Spinal cord (tissue), 10 donors: ENCODE measurements around the gene GGT1. TPM values are rescaled to one million over a fixed set of nuclear protein-coding genes. Genes with fewer than 3 reads are reported as not detected.

Experiments used
- DNase-seq, 6 donors: peaks; one replicate each; pipeline versions ENCODE4 v3.0.0 to v3.0.0-alpha.2; 2013 to 2015; ENCODE audit warnings: low spot score in 6 of 6, low read depth in 4 of 6
- H3K27ac ChIP-seq: one replicate; pipeline ENCODE4 v1.5.1; 2013; ENCODE audit warnings: low read depth, low read length, control low read depth
- H3K27me3 ChIP-seq: one replicate; pipeline ENCODE4 v1.6.1; 2013; ENCODE audit warnings: low read length; ENCODE audit not compliant: control insufficient read depth, insufficient read depth
- H3K36me3 ChIP-seq: one replicate; pipeline ENCODE4 v1.6.1; 2013; ENCODE audit warnings: low read length; ENCODE audit not compliant: control insufficient read depth, insufficient read depth
- H3K4me1 ChIP-seq: one replicate; pipeline ENCODE4 v1.6.1; 2013; ENCODE audit warnings: low read length; ENCODE audit not compliant: control insufficient read depth, insufficient read depth
- H3K4me3 ChIP-seq: one replicate; pipeline ENCODE4 v1.5.1; 2013; ENCODE audit warnings: low read depth, low read length, control low read depth
- H3K9me3 ChIP-seq: one replicate; pipeline ENCODE4 v1.6.1; 2013; ENCODE audit warnings: low read length; ENCODE audit not compliant: control insufficient read depth, insufficient read depth
- WGBS: methylation state at CpG from one replicate; pipeline ENCODE4 v1.1.5; 2013; ENCODE audit warnings: missing lambda C conversion rate; ENCODE audit not compliant: insufficient coverage; 5-methylcytosine and 5-hydroxymethylcytosine counted together
- polyA plus RNA-seq, 2 donors: library from polyadenylated mRNA; unstranded; fragments of 120-200 nt; gene quantifications; one replicate each; pipeline ENCODE4 v1.2.1, GENCODE V29; 2013; ENCODE audit not compliant: insufficient read length in 2 of 2
- total RNA-seq, 2 donors: library from RNA; depleted of rRNA in 1 of 2; stranded (reverse); fragments of 120-200 nt in 1 of 2; fragments of >200 nt in 1 of 2; gene quantifications; one replicate each; pipeline versions ENCODE4 v1.2.3 to v1.2.4, GENCODE V29; 2013 to 2014
- donor health status: healthy.

GGT1 gene
- total and polyA plus RNA-seq, 4 donors: 2.3 to 7.3 (median 4.8) TPM

- H3K27ac ChIP-seq: peak overlapping the region; percentile 17
- DNase-seq: no peak
Measured at GRCh38 chr22:24584166-24584790, 18.7 kb upstream of the GGT1 start.

GRCh38 chr22:24584871-24585411 lies 18.1 kb upstream of the GGT1 start:
- H3K4me1 ChIP-seq: peaks cover 48% of the 10 kb centered on the region
- DNase-seq: no peak
- no peaks in the 10 kb centered on the region for H3K27me3 ChIP-seq
- no peaks in the 10 kb centered on the region for H3K9me3 ChIP-seq
- H3K4me3 ChIP-seq: no peak overlapping the region
- H3K27ac ChIP-seq: no peak overlapping the region
- WGBS: 72% methylated on average over 8 of the region's 10 CpGs
- H3K36me3 ChIP-seq: peaks cover 58% of the 10 kb centered on the region

More at GRCh38 chr22:24584166-24584790, 18.7 kb upstream of the GGT1 start:
- Histone ChIP-seq H3K36me3 (peaks cover 52% of the 10 kb centered on the region), H3K4me1 (peaks cover 41% of the 10 kb centered on the region), H3K27me3 (no peaks in the 10 kb centered on the region), H3K9me3 (no peaks in the 10 kb centered on the region), H3K4me3 (no peak overlapping the region)
- WGBS: 74% methylated on average over 3 of the region's 5 CpGs

- H3K4me3 ChIP-seq: no peak overlapping the region
- 98% methylated on average over 3 of the region's 3 CpGs for WGBS
- DNase-seq: no peak
- peaks cover 52% of the 10 kb centered on the region for H3K4me1 ChIP-seq
- H3K27me3 ChIP-seq: no peaks in the 10 kb centered on the region
- peaks cover 60% of the 10 kb centered on the region for H3K36me3 ChIP-seq
- no peaks in the 10 kb centered on the region for H3K9me3 ChIP-seq
- no peak overlapping the region for H3K27ac ChIP-seq
Measured at GRCh38 chr22:24585461-24585860, 17.5 kb upstream of the GGT1 start.

- Histone ChIP-seq H3K4me3 (no peak overlapping the region), H3K27ac (no peak overlapping the region), H3K36me3 (peaks cover 65% of the 10 kb centered on the region), H3K27me3 (no peaks in the 10 kb centered on the region), H3K9me3 (no peaks in the 10 kb centered on the region), H3K4me1 (peaks cover 57% of the 10 kb centered on the region)
- WGBS: 94% methylated on average over 24 of the region's 24 CpGs
- DNase-seq: no peak
Measured at GRCh38 chr22:24585927-24586546, 17.0 kb upstream of the GGT1 start.

- no peak overlapping the region for H3K27ac ChIP-seq
- no peaks in the 10 kb centered on the region for H3K9me3 ChIP-seq
- no peak overlapping the region for H3K4me3 ChIP-seq
- WGBS: 93% methylated on average over 2 of the region's 5 CpGs
- DNase-seq: no peak
- H3K36me3 ChIP-seq: peaks cover 69% of the 10 kb centered on the region
- no peaks in the 10 kb centered on the region for H3K27me3 ChIP-seq
- H3K4me1 ChIP-seq: peaks cover 69% of the 10 kb centered on the region
Measured at GRCh38 chr22:24587251-24587650, 15.7 kb upstream of the GGT1 start.

GRCh38 chr22:24587948-24588347 lies 15.0 kb upstream of the GGT1 start:
- Histone ChIP-seq H3K4me3 (no peak overlapping the region), H3K27me3 (no peaks in the 10 kb centered on the region), H3K27ac (peak overlapping the region; percentile 92), H3K4me1 (peaks cover 71% of the 10 kb centered on the region), H3K9me3 (no peaks in the 10 kb centered on the region), H3K36me3 (peaks cover 69% of the 10 kb centered on the region)
- no peak for DNase-seq
- 62% methylated on average over 8 of the region's 8 CpGs for WGBS

- H3K27me3 ChIP-seq: no peaks in the 10 kb centered on the region
- H3K27ac ChIP-seq: peak overlapping the region; percentile 92
- no peak overlapping the region for H3K4me3 ChIP-seq
- DNase-seq: peak in 5 of 6 donors; percentile 49 to 93 (median 80)
- peaks cover 67% of the 10 kb centered on the region for H3K36me3 ChIP-seq
- WGBS: 29% methylated on average over 12 of the region's 13 CpGs
- no peaks in the 10 kb centered on the region for H3K9me3 ChIP-seq
- peaks cover 71% of the 10 kb centered on the region for H3K4me1 ChIP-seq
Measured at GRCh38 chr22:24588381-24588756, 14.6 kb upstream of the GGT1 start.

- no peak overlapping the region for H3K4me3 ChIP-seq
- H3K27me3 ChIP-seq: no peaks in the 10 kb centered on the region
- H3K4me1 ChIP-seq: peaks cover 71% of the 10 kb centered on the region
- no peaks in the 10 kb centered on the region for H3K9me3 ChIP-seq
- H3K36me3 ChIP-seq: peaks cover 65% of the 10 kb centered on the region
- peak overlapping the region; percentile 92 for H3K27ac ChIP-seq
- 53% methylated on average over 17 of the region's 21 CpGs for WGBS
- DNase-seq: peak in 1 of 6 donors; percentile 22
Measured at GRCh38 chr22:24588757-24589481, 14.1 kb upstream of the GGT1 start.

- no peaks in the 10 kb centered on the region for H3K9me3 ChIP-seq
- no peak overlapping the region for H3K4me3 ChIP-seq
- no peak for DNase-seq
- H3K27ac ChIP-seq: peak overlapping the region; percentile 92
- 91% methylated on average over 6 of the region's 7 CpGs for WGBS
- H3K27me3 ChIP-seq: no peaks in the 10 kb centered on the region
- H3K4me1 ChIP-seq: peaks cover 69% of the 10 kb centered on the region
- H3K36me3 ChIP-seq: peaks cover 62% of the 10 kb centered on the region
Measured at GRCh38 chr22:24589518-24590030, 13.4 kb upstream of the GGT1 start.
